ENCODE results near the gene DCC.

DCC gene

GRCh38 chr18:52694804-52695203 is 354.8 kb downstream of the DCC start:
- DNase-seq (ENCODE audit: low spot score), result no peak

DNA sequence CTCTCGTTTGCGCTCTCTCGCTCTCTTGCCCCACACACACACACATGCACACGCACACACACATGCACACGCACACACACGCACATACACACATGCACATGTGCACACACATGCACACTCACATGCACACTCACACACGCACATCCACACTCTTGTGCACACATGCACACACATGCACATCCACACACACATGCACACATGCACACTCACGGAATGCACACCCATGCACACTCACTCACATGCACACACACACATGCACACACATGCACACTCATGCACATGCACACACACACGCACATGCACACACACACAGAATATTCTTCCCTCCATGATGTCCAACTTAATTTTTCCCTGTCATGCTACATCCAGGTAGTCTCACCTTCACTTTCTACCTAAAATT is 360.1 kb downstream of the DCC start:
- DNase-seq (ENCODE audit: low spot score), result no peak

GRCh38 chr18:52700816-52701215 is 360.8 kb downstream of the DCC start:
- DNase-seq (ENCODE audit: low spot score), result no peak

DNA sequence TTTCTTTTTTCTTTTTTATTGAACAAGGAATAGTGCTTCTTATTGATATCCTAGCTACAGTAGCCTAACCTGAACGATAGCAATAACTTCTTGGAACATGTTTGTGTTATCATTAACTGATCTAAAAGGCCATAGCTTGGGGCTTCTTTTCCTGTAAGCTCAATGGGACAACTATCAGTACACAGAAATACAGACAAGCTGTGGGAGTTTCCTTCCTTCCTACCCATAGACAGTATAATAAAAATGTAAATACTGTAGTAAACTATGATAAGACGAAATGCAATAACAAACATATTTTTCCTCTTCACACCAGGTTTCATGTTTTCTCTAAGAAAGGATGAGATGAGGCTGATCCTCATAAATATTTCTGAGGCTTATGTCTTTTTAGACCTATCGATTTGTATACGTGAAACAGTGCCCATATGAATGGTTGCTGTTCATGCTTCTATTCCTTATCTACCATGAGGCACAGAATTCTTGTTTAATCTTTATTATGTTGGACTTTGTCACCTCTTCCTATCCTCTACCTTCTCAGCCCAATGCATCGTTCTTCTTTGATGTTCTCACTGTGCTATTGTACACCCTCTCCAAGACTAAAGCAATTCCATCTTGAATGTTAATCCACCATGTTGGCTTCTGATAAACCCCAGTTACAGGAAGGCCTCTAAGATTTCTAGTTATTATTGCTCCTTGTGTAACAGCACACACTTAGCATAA is 361.4 kb downstream of the DCC start:
- no peak for DNase-seq (ENCODE audit: low spot score)

DNA sequence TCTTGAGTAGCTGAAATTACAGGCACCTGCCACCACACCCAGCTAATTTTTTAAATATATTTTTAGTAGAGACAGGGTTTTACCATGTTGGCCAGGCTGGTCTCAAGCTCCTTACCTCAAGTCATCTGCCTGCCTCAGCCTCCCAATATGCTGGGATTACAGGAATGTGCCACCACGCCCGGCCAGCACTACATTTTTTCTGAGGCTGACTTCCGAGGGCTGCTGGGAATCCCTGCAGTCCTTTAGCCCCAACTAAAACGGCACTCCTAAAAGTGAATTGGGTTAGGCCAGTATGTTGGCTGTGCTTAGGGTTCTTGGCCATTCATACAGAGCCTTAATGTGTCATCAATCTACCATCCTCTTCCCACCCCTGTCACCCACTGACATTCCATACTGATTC is 375.4 kb downstream of the DCC start:
- no peak for DNase-seq (ENCODE audit: low spot score)

- no peak for DNase-seq (ENCODE audit: low spot score)
These were observed 376.0 kb downstream of the DCC start for GRCh38 chr18:52715991-52716390.

DNA sequence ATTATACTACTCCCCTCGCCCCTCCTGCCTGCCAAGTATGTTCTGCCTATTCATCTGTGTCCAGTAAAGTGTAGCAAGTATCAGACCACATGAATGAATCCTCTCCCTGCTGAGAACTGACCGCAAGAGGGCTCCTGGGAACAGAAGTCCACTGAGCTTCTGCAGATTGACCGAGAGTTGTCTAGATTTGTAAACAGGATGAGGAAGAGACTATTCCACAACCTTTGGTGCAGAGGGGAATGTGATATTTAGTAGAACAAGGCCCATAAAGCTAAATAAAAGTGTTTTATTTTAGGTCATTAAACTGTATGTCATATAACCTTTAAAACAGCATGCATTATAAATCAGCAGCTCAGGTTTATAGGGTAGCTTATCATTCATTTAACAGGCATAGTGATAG is 377.0 kb downstream of the DCC start:
- no peak for DNase-seq (ENCODE audit: low spot score)

DNA sequence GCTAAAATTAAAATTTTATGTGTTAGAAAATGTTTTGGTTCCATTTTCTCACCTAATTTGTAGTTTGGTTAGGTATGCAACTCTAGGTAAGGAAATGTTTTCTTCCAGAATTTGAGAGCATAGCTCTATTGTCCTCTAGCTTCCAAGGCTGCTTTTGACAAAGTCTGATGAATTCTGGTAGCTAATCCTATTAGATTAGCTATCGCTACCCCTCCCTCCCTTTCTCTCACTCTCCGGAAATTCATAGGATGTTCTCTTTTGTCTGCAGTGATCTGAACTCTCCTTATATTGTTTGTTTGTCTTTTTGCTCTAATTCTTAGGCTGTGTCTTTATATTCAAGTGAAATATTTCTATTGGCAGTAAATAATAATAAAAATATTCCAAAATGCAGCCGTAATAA is 382.9 kb downstream of the DCC start:
- DNase-seq (ENCODE audit: low spot score), result no peak

DNA sequence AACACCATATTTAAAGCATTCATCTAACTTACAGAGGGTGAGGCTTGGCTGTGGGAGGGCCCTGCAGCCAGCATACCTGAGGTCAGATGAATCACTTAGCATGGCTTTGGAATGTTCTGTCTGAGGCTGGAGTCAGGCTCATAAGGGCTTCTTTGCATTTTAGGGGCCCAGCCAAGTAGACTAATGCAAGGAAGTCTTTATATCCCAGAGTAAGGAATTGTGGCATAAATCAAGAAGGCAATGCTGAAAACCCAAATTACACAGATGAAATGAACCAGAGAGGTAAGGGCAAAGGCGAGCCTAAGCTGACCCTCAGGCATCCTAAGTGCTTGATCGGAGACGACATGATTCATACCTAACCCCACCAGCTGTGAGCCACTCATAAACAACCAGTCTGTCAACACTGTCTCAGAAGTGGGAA is 383.6 kb downstream of the DCC start:
- DNase-seq (ENCODE audit: low spot score), result no peak

- no peak for DNase-seq (ENCODE audit: low spot score)
These were observed 391.1 kb downstream of the DCC start for GRCh38 chr18:52730972-52731619.

DNA sequence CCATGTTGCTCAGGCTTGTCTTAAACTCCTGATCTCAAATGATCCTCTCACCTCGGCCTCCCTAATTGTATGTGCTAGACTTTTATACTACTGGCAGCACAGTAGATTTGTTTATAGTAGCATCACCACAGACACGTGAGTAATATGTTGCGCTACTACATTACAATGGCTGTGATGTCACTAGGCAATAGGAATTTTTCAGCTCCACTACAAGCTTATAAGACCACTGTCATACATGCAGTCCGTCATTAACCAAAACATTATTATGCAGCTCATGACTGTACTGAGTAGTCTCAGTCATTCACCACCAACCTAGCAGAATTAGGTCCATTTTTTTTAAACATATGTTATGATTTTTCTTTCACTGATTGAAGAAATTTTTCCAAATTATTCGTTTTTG is 398.9 kb downstream of the DCC start:
- no peak for DNase-seq (ENCODE audit: low spot score)

- no peak for DNase-seq (ENCODE audit: low spot score)
These were observed 407.0 kb downstream of the DCC start for GRCh38 chr18:52746986-52747385.

DNA sequence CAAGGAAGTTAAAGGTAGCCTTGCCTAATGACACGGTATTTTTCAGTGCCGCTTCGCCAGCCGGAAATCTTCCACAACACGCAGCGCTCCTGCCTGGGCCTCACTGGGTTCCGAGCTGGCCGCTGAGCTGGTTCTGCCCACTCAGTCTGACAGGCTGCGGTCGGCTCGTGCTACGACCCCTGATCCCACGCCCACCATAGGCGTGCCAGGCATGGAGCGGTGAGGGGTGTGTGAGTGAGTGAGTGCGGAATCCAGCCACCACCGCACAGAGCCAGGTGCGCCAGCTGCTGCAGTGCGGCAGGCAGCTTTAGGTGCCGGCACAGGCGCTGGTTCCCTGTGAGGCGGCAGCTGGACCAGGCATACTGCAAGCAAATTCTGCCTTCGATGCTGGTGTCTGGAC is 407.9 kb downstream of the DCC start:
- no peak for DNase-seq (ENCODE audit: low spot score)

GRCh38 chr18:52748343-52748742 is 408.3 kb downstream of the DCC start:
- no peak for DNase-seq (ENCODE audit: low spot score)

DNA sequence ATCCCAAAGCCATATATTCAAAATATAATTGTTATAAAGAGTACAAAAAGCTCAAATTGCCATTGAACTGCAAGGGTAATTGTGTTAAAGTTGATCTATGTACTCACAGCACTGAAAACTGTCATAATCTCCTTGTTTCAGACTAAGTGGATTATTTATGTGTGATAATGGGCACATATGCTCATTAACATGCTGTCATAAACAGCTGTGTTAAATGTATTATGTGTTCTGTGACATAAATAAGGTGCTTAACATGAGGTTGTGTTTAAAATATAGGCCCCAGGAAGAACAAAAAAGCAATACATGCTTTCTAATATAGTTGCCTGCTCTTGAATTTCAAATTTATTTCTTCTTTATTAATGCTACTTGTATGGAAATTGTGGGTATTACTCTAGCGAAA is 409.5 kb downstream of the DCC start:
- no peak for DNase-seq (ENCODE audit: low spot score)

DNA sequence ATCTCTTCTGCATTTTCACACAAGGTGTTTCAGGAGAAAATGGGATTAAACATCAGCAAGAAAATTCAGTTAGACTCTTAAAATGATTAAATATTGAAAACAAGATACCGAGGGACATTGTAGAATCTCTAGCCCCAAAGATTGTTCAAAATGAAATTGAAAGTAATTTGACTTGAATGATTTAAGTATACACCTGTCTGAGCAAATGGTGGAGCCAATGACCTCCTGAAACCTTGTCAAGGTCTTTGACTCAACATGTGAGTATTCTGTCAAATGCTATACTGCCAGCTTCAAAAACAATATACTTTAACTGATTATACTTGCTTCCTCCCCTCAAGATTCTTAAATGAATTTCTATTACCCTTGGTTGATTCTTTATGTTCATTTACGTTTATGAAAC is 411.0 kb downstream of the DCC start:
- DNase-seq (ENCODE audit: low spot score), result no peak

DNA sequence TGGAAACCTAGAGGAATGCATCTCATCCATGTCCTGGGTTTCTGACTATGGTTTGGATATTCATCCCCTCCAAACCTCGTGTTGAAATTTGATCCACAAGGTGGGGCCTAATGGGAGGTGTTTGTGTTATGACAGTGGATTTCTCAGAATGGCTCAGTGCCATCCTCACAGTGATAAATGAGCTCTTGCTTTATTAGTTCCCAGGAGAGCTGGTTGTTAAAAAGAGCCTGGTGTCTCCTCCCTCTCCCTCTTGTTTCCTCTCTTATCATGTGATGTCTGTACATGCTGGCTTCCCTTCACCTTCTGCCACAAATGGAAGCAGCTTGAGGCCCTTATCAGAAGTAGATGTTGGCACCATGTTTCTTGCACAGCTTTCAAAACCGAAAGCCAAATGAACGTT is 424.3 kb downstream of the DCC start:
- DNase-seq (ENCODE audit: low spot score), result no peak

DNA sequence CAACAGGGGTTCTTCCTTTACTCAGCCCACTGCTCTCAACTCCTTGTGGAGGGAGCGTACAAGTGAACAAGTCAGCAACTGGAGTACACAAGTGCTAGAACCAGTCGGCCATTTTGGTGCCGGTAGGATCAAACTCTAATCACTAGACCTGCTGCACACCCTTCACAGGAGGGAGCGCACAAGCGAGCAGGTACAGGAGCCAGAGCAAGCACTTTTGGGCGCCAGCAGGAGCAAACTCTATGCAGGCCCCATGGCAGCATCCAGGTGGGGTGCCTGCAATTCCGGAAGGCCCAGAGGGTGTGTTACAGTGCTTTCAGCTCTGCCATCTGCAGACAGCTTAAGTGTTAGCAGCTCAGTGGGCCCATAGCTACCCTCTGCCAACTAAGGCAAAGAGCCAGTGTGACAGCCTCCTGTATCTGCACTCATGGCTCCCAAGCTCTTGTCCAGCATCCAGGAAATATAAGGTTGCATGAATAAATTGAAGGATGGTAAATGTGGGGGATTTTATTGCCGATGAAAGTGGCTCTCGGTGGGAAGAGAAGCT is 426.1 kb downstream of the DCC start:
- no peak for DNase-seq (ENCODE audit: low spot score)

GRCh38 chr18:52781113-52781512 is 441.1 kb downstream of the DCC start:
- DNase-seq (ENCODE audit: low spot score), result no peak

- DNase-seq (ENCODE audit: low spot score), result no peak
These were observed 451.3 kb downstream of the DCC start for GRCh38 chr18:52791321-52791720.

GRCh38 chr18:52812834-52813233 is 472.8 kb downstream of the DCC start:
- no peak for DNase-seq (ENCODE audit: low spot score)

DNA sequence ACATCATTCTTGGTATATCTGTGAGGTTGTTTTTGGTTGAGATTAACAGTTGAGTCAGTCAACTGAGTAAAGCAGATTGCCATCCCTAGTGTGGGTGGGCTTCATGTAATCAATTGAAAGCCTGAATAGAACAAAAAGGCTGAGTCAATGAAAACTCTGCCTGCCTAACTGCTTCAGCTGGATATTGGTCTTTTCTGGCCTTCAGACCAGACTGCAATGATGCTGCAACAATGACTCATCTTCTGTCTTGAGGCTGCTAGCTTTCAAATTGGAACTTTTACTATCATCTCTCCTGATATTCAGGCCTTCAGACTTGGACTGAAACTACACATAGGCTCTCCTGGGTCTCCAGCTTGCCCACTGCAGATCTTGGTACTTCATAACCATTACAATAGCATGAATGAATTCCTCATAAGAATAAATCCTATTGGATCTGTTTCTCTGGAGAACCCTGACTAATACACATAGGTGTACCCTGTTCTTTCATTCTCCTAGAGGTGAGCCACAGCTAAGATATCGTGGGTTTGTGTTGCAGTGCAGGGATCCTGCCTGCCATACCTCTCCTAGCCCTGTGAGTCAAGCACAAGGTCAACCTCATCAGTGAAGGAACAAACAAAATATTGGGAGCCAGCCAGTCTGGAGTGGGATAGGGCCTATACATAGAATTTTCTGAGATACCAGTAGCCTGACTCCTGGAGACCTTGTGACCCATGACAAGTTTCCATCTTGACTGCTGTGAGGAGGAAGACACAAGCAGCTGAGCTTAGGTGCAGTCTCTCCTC is 473.8 kb downstream of the DCC start:
- no peak for DNase-seq (ENCODE audit: low spot score)

DNA sequence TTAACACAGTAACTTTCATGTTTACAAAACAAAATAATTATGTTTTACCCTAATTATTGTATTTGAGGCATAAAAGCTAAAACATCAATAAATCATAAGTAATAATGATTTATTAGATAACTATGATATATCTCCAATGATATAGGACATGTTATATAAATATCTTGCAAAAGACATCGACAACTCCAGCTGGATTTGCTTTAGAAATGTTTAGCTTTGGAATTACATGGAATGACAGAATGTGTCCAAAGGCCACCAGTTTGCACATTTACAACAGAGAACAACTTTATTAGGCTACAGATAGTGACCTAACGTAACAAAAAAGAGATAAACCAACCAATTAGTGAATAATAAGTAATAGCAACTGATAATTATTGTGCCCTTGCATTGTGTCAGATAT is 475.7 kb downstream of the DCC start:
- DNase-seq (ENCODE audit: low spot score), result no peak

Data from germinal center (tissue), 1 donor.